ENCODE measurements around the gene PHACTR3.

The PHACTR3 gene

GRCh38 chr20:59628171-59628570 lies 23.8 kb downstream of the PHACTR3 start:
- Mint-ChIP-seq H3K4me1 (no peaks in the 10 kb centered on the region), H3K36me3 (no peaks in the 10 kb centered on the region), H3K9me3 (no peaks in the 10 kb centered on the region), H3K27me3 (peaks cover 9% of the 10 kb centered on the region), H3K4me3 (no peak overlapping the region), H3K27ac (no peak overlapping the region)
- CTCF ChIA-PET = no interaction called here
- no peak for DNase-seq

DNA sequence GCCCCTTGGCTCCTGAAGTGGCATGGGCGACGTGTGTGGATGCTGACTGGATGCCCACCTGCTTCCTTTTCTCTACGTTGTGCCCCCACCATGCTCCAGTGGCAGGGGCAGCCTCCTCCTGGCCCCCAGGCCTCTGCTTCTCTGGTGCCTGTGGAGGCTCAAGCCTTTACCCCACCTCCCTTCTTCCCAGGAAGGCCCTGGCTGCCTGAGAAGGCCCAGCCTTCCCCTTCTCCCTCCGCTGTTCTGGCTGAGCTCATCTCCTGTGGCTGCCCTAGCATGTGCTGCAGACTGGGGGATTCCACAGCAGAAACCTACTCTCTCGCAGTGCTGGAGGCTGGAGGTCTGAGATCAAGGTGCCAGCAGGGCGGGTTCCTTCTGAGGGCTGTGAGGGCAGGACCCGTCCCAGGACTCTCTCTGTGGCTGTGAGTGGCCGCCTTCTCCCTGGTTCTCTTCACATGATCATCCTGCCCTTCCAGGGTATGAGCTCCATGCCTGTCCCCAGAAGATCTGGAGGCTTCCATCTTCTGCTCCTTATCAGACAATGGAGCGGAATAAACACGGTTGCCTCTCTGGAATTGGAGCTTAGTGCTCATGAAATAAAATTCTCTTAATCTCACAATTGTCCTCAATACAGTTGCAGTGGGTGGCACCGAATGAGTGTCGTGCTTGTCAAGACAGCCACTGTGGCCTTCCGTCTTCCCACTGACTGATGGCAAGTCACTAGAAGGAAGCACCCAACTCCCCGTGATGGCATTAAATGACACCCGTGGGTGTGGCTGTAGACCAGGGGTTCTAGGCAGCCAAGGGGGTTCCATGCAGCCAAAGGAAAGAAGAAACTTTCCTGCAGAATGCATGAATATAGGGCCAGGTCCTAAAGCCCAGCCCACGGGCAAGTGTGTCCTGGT lies 25.1 kb downstream of the PHACTR3 start:
- CTCF ChIA-PET = no interaction called here
- Mint-ChIP-seq H3K9me3 (no peaks in the 10 kb centered on the region), H3K27ac (no peak overlapping the region), H3K27me3 (peaks cover 3% of the 10 kb centered on the region), H3K4me1 (no peaks in the 10 kb centered on the region), H3K36me3 (no peaks in the 10 kb centered on the region), H3K4me3 (no peak overlapping the region)
- no peak for DNase-seq

- no peaks in the 10 kb centered on the region for H3K9me3 Mint-ChIP-seq
- H3K4me1 Mint-ChIP-seq = no peaks in the 10 kb centered on the region
- H3K27ac Mint-ChIP-seq = no peak overlapping the region
- no peak for DNase-seq
- no peaks in the 10 kb centered on the region for H3K36me3 Mint-ChIP-seq
- H3K27me3 Mint-ChIP-seq = peaks cover 3% of the 10 kb centered on the region
- no peak overlapping the region for H3K4me3 Mint-ChIP-seq
- CTCF ChIA-PET = no interaction called here
Measured at GRCh38 chr20:59630526-59630925, 26.2 kb downstream of the PHACTR3 start.

DNA sequence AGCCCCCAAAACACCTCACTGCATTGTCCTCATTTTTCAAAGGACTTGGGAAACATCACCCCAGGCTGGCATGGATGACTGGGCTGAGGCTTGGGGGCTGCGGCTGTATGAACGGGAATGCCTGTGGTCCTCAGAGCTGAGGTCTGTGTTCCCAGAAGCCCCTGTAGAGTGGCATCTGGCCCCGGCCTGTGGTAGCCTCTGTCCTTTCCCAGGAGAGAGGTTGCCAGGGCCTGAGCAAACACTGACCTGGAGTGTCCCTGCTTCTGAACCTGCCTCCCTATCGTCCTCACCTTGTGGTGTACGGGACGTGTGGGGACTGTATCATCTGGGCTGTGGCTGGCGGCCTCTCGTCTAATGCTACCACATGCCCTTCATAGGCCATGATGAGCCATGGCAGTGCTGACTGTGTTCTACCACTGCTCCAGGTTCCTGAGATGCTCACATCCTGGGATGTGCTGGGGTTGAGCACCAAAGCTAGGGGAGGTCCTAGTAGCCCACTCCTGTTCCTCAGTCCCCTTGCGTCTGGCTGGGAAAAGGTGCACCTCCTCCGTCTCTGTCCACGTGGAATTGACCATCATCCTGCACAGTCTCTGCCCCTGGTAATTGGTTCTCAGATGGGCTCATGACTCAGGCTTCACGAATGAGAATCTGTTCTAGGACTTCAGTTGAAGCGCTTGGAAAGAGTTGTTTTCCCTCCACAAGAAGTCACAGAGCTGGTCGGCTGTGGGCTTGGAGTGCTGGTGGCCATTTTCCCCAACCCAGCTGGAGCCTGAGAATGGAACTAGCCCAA lies 27.6 kb downstream of the PHACTR3 start:
- CTCF ChIA-PET = no interaction called here
- Mint-ChIP-seq H3K4me1 (no peaks in the 10 kb centered on the region), H3K9me3 (no peaks in the 10 kb centered on the region), H3K27me3 (peaks cover 3% of the 10 kb centered on the region), H3K27ac (no peak overlapping the region), H3K4me3 (no peak overlapping the region), H3K36me3 (no peaks in the 10 kb centered on the region)
- no peak for DNase-seq

DNA sequence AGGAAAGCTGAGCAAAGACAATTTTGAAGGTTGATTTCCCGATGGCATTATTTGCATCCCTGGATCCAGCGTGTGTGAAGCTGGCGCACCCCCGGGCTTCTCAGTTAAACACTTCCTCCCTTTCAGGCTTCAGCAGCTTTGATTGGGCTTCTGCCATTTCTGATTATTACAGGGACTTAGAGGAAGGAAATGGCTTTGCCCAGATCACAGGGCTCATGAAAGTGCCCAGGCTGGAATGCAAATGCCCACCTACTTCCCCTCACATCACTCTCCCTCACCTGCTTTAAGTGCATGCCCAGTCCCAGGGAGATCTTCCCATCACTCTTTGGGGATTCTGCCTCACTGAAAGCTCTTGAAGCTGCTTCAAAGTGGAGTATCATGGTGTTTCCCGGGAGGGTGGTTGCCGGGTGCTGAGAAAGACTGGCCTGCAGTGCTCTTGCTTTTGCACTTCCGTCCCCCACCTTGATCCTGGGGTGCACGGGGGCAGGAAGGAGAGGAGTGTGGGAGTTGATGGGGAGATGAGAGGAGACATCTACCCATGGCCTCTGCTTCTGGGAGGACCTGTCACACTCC lies 28.3 kb downstream of the PHACTR3 start:
- Mint-ChIP-seq H3K27me3 (peaks cover 3% of the 10 kb centered on the region), H3K4me3 (no peak overlapping the region), H3K27ac (no peak overlapping the region), H3K4me1 (no peaks in the 10 kb centered on the region), H3K36me3 (no peaks in the 10 kb centered on the region), H3K9me3 (no peaks in the 10 kb centered on the region)
- DNase-seq = no peak
- CTCF ChIA-PET = no interaction called here

DNA sequence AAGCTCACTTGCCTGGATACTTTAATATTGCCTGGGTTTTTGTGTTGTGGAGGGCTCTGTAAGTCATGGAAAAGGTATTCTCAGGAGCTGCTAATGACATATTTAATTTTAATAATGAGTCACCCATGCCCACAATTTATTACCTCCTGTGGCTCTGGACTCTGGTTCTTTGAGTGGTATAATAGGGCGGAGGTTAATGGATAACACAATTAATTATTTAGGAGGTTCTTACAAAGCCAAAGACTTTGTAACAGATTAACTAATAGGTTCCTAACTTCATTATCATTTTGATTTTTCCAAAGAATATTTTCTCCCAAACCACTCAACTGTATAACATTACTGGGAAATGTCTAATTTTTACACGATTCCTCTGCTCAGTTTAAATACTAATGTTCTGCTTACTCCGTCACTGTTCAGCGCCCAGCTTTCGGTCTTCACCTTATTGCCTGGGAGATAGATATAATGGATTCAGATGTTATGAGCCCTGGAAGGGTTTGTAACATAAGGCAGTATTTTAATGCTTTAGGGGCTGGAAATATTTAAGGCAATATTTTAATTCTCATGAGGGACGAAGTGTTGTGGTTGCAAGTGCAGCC lies 29.4 kb downstream of the PHACTR3 start:
- Mint-ChIP-seq H3K36me3 (no peaks in the 10 kb centered on the region), H3K4me3 (no peak overlapping the region), H3K4me1 (no peaks in the 10 kb centered on the region), H3K9me3 (no peaks in the 10 kb centered on the region), H3K27ac (no peak overlapping the region), H3K27me3 (peaks cover 3% of the 10 kb centered on the region)
- CTCF ChIA-PET = no interaction called here
- DNase-seq = no peak

DNA sequence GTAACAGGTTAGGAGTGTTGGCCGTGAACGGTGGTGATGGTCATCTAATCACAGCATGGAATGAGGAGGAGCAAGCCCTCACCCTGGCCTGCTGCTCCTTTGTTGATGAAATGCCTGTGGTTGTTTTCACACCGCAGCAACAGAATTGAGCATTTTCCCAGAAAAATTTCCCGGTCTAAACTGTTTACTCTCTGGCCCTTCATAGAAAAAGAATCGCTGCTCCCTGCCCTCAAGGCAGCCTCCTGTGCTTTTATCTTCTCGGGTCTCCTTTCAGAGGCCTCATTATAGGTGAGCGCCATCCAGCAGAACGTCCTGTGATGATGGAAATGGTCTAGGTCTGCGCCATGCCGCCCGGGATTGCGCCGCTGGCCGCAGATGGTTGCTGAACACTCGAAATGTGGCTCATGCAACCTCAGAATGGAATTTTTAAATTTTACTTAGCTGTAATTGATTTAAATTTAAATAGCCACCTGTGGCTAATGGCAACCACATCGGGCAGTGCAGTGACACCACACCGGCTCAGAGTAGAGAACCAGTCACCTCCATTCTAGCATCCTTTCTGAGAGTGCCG lies 30.2 kb downstream of the PHACTR3 start:
- H3K4me1 Mint-ChIP-seq = no peaks in the 10 kb centered on the region
- H3K27me3 Mint-ChIP-seq = peaks cover 3% of the 10 kb centered on the region
- H3K36me3 Mint-ChIP-seq = no peaks in the 10 kb centered on the region
- no peaks in the 10 kb centered on the region for H3K9me3 Mint-ChIP-seq
- no peak for DNase-seq
- no peak overlapping the region for H3K27ac Mint-ChIP-seq
- no peak overlapping the region for H3K4me3 Mint-ChIP-seq
- CTCF ChIA-PET = no interaction called here

DNA sequence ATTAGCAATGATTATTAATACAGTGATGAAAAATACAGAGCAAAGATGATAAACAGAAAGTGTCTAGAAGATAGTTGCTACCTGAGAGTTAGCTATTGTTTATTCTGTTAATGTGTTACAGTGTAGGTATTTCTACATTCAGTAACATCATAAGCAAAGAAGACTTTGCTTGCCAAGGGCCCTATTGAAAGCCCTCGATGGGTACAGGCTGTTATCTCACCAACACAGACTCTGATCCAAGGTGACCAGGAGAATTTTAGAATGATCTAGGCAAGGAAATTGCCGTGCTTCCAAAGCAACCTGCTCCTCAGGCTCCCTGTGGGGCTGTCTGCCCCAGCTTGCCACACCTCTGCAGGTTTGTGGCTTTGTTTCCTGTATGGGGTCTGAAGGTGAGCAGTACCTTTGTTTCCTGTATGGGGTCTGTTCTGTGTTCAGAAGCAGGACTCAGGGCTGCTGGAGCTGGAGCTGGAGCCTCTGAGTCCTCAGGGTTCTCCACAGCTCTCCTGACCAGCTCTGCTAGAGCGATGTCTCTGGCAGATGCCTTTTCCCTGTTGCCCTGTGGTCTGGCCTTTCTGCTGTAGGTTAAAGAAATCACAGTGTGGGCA lies 32.5 kb downstream of the PHACTR3 start:
- Mint-ChIP-seq H3K36me3 (no peaks in the 10 kb centered on the region), H3K4me1 (no peaks in the 10 kb centered on the region), H3K27me3 (no peaks in the 10 kb centered on the region), H3K4me3 (no peak overlapping the region), H3K27ac (no peak overlapping the region), H3K9me3 (no peaks in the 10 kb centered on the region)
- DNase-seq = no peak
- CTCF ChIA-PET = interaction anchor here (0.9 kb wide), 1 partner anchor 65 kb away, joined by 3 read pairs; no protein-coding TSS in a partner anchor

- Mint-ChIP-seq H3K27ac (no peak overlapping the region), H3K27me3 (no peaks in the 10 kb centered on the region), H3K9me3 (no peaks in the 10 kb centered on the region), H3K36me3 (no peaks in the 10 kb centered on the region), H3K4me3 (no peak overlapping the region), H3K4me1 (no peaks in the 10 kb centered on the region)
- no peak for DNase-seq
- CTCF ChIA-PET = no interaction called here
Measured at GRCh38 chr20:59640267-59640666, 35.9 kb downstream of the PHACTR3 start.

GRCh38 chr20:59643615-59644061 lies 39.3 kb downstream of the PHACTR3 start:
- Mint-ChIP-seq H3K4me1 (no peaks in the 10 kb centered on the region), H3K36me3 (no peaks in the 10 kb centered on the region), H3K27me3 (peaks cover 4% of the 10 kb centered on the region), H3K9me3 (peaks cover 6% of the 10 kb centered on the region), H3K27ac (no peak overlapping the region), H3K4me3 (no peak overlapping the region)
- CTCF ChIA-PET = no interaction called here
- no peak for DNase-seq

- Mint-ChIP-seq H3K4me3 (no peak overlapping the region), H3K36me3 (no peaks in the 10 kb centered on the region), H3K4me1 (no peaks in the 10 kb centered on the region), H3K27ac (no peak overlapping the region), H3K9me3 (peaks cover 6% of the 10 kb centered on the region), H3K27me3 (peaks cover 4% of the 10 kb centered on the region)
- DNase-seq = no peak
- CTCF ChIA-PET = no interaction called here
Measured at GRCh38 chr20:59644371-59644939, 40.1 kb downstream of the PHACTR3 start.

DNA sequence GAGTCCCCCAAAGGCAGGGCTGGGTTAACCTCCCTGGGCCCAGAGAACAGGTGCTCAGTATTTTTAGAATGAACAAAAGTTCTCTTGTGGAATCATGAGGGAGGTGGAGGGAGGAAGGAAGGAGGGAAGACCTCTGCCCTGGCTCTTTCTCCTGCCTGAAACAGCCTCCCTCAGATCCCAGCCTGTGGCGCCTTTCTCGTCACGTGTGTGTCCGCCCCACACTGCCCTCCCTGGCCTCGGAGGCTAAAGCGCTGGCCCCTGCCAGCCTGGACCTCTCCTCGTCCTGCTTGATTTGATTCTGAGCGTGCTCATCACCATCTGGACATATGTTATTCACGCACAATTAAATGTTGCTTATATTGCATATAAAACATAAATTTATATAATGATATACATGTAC lies 40.9 kb downstream of the PHACTR3 start:
- no peaks in the 10 kb centered on the region for H3K36me3 Mint-ChIP-seq
- H3K4me1 Mint-ChIP-seq = no peaks in the 10 kb centered on the region
- H3K9me3 Mint-ChIP-seq = peaks cover 6% of the 10 kb centered on the region
- CTCF ChIA-PET = no interaction called here
- no peak for DNase-seq
- H3K27me3 Mint-ChIP-seq = peaks cover 4% of the 10 kb centered on the region
- no peak overlapping the region for H3K27ac Mint-ChIP-seq
- no peak overlapping the region for H3K4me3 Mint-ChIP-seq

DNA sequence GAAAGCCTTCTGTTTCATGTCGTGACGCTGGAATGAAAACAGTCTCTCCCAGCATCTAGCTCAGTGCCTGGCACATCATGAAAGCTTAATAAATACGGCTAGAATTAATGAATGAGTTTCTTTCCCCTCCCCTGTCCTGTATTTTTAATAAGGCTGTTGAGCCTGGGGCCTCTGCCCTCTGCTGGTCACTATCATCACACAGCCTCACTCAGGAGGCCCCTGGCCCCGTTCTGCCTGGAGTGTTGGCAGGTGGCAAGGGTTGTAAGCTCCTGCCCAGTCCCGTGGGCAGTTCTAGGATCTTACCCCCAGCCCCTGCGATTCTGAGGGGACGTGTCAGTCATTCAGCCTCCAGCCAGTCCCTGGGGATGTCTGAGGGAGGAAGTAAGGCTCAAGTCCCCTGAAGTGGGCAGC lies 41.4 kb downstream of the PHACTR3 start:
- H3K4me3 Mint-ChIP-seq = no peak overlapping the region
- CTCF ChIA-PET = no interaction called here

More for the DNA sequence above, 41.4 kb downstream of the PHACTR3 start:
- peaks cover 4% of the 10 kb centered on the region for H3K27me3 Mint-ChIP-seq
- no peak overlapping the region for H3K27ac Mint-ChIP-seq
- DNase-seq = no peak
- H3K36me3 Mint-ChIP-seq = no peaks in the 10 kb centered on the region
- H3K4me1 Mint-ChIP-seq = no peaks in the 10 kb centered on the region
- peaks cover 6% of the 10 kb centered on the region for H3K9me3 Mint-ChIP-seq
